ENCODE data around the gene PANK4.

- TF ChIP-seq, protein P1, sequence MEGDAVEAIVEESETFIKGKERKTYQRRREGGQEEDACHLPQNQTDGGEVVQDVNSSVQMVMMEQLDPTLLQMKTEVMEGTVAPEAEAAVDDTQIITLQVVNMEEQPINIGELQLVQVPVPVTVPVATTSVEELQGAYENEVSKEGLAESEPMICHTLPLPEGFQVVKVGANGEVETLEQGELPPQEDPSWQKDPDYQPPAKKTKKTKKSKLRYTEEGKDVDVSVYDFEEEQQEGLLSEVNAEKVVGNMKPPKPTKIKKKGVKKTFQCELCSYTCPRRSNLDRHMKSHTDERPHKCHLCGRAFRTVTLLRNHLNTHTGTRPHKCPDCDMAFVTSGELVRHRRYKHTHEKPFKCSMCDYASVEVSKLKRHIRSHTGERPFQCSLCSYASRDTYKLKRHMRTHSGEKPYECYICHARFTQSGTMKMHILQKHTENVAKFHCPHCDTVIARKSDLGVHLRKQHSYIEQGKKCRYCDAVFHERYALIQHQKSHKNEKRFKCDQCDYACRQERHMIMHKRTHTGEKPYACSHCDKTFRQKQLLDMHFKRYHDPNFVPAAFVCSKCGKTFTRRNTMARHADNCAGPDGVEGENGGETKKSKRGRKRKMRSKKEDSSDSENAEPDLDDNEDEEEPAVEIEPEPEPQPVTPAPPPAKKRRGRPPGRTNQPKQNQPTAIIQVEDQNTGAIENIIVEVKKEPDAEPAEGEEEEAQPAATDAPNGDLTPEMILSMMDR (IDR thresholded peaks at IDR 0.05; ENCODE audit: low read depth, low read length, poor library complexity, severe bottlenecking) = no peak
- no peak for TF ChIP-seq EZH2phosphoT487 (IDR thresholded peaks at IDR 0.05; ENCODE audit: borderline replicate concordance, low read length)
Observed at GRCh38 chr1:2563205-2563604, 36.8 kb upstream of the PANK4 start.

All from DOHH2 (cell line).